Measurements from ENCODE around the gene ARID1B.
A peak's percentile ranks its signal among the peaks of the same experiment; 100 is the strongest.

Gene ARID1B

GRCh38 chr6:157145656-157146285, 368.6 kb downstream of the ARID1B start:
- no peak for DNase-seq

- DNase-seq, result peak; percentile 22
Measured at GRCh38 chr6:157147054-157148026, 370.2 kb downstream of the ARID1B start.

- DNase-seq, result no peak
Measured at GRCh38 chr6:157148391-157149323, 371.5 kb downstream of the ARID1B start.

GRCh38 chr6:157150076-157150475, 372.9 kb downstream of the ARID1B start:
- DNase-seq, result no peak

- no peak for DNase-seq
Measured at GRCh38 chr6:157151029-157151428, 373.9 kb downstream of the ARID1B start.

GRCh38 chr6:157151989-157152388, 374.8 kb downstream of the ARID1B start:
- peak; percentile 14 for DNase-seq

GRCh38 chr6:157152556-157152955, 375.4 kb downstream of the ARID1B start:
- DNase-seq, result no peak

- DNase-seq, result no peak
Measured at GRCh38 chr6:157155804-157156203, 378.6 kb downstream of the ARID1B start.

- no peak for DNase-seq
Measured at GRCh38 chr6:157157258-157157657, 380.1 kb downstream of the ARID1B start.

- DNase-seq, result no peak
Measured at GRCh38 chr6:157158456-157158855, 381.3 kb downstream of the ARID1B start.

GRCh38 chr6:157158897-157159296, 381.7 kb downstream of the ARID1B start:
- no peak for DNase-seq

- no peak for DNase-seq
Measured at GRCh38 chr6:157159348-157159747, 382.2 kb downstream of the ARID1B start.

- no peak for DNase-seq
Measured at GRCh38 chr6:157161912-157162311, 384.7 kb downstream of the ARID1B start.

- DNase-seq, result no peak
Measured at GRCh38 chr6:157162766-157163433, 385.7 kb downstream of the ARID1B start.

- DNase-seq, result no peak
Measured at GRCh38 chr6:157163434-157164159, 386.4 kb downstream of the ARID1B start.

- DNase-seq, result no peak
Measured at GRCh38 chr6:157164972-157165371, 387.8 kb downstream of the ARID1B start.

GRCh38 chr6:157166784-157167183, 389.6 kb downstream of the ARID1B start:
- DNase-seq, result no peak

- no peak for DNase-seq
Measured at GRCh38 chr6:157167837-157168236, 390.7 kb downstream of the ARID1B start.

- no peak for DNase-seq
Measured at GRCh38 chr6:157168471-157168870, 391.3 kb downstream of the ARID1B start.

GRCh38 chr6:157169226-157169625, 392.0 kb downstream of the ARID1B start:
- DNase-seq, result no peak

- DNase-seq, result no peak
Measured at GRCh38 chr6:157169656-157170055, 392.5 kb downstream of the ARID1B start.

GRCh38 chr6:157170535-157170934, 393.4 kb downstream of the ARID1B start:
- DNase-seq, result no peak

Measured in CD4-positive, alpha-beta T cell treated with Interleukin-4 for 4 hours (primary cell).